Fibroblast of peridontal ligament (primary cell): ENCODE results near the gene UNK.
A peak's percentile ranks its signal among the peaks of the same experiment; 100 is the strongest.
"Not testable (repeated sequence)": the region's sequence is repeated elsewhere in the genome, so short reads cannot be mapped to it uniquely, and the experiment has no call there.

Experiments used
- DNase-seq: peaks from one replicate; pipeline ENCODE4 v3.0.0-alpha.2; 2010; ENCODE audit errors: extremely low read depth

The UNK gene

DNA sequence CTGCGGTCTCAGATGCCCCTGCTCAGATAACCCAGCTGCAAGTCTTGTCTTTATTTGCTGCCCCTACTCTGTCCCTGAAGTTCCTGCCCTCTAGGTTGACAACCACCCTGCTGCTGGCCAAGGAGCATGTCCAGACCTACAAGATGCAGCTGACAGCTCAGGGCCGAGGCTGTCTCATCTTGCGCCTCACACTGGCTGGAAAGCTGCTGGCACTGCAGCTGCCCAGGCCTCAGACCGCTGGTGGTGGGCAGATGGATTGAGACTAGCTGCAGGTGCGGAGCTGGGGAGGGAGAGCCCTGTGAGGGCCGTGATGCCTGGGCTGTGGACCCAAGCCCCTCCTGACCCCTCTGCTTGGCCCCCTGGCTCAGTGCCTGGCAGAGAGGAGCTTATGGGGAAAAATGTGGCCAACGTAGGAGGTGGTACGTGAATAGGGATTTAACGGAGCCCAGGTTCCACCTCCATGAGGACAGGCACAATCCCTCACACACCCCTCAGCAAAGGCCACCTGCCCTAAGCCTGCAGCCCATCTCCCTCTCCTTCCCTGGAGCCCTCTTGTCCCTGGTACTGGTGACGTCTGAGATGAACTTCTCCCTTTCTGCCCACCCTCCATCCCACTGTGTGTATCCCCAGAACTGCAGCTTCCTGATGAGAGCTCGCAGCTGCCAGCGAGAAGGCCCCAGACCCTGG, 11.3 kb upstream of the UNK start:
- DNase-seq, result no peak

DNA sequence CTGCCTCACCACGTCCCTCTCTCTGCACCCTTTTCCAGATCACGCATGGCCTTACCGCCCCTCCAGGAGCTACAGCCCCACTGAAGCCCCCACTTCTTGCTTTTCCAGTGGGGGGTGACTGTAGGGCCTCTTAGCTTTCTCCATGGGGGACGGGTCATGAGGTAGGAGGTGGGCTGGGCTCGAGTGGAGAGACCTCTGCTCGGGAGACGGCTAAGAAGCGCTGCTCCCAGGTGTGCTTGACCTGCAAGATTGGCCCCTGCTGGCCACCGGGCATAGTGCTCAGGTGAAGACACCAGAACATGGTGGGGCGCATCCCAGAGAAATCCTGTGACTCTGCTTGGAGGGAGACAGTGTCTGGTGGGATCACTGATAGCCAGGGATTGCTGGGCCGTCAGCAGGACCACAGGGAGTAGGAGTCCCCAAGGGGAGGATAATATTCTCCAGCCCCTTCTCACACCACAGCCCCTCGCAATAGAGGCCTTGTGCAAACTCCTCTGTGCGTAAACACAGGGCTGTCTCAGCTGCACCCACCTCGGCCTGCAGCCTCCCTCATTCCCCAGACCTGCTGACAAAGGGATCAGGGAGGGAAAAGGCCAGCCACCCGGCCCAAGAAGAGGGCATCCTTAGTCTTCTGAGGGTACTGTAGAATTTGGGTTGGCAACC, 10.7 kb upstream of the UNK start:
- no peak for DNase-seq

DNA sequence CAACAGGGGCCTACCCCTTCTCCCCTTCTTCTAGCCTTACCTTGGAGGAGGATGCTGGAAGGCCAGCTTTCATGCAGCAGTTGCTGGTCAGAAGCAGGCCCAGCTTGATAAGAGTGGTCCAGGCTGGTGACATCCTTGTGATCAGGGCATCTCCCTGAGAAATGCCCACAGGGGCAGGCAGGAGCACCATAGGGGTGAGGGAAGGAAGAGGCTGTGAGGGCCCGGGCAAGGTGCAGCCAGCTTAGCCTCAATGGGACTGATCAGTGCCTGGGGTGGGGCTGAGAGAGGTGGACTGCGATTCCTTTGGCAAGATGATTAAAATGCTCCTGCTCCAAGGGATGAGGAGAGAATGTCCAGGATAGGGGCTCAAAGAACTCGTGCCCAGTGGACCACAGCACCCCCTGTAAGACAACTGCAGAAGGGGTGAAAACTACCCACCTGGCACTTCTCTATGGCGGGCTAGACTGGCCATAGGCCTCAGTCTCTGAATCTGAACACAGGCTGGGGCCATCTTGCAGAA, 10.1 kb upstream of the UNK start:
- no peak for DNase-seq

DNA sequence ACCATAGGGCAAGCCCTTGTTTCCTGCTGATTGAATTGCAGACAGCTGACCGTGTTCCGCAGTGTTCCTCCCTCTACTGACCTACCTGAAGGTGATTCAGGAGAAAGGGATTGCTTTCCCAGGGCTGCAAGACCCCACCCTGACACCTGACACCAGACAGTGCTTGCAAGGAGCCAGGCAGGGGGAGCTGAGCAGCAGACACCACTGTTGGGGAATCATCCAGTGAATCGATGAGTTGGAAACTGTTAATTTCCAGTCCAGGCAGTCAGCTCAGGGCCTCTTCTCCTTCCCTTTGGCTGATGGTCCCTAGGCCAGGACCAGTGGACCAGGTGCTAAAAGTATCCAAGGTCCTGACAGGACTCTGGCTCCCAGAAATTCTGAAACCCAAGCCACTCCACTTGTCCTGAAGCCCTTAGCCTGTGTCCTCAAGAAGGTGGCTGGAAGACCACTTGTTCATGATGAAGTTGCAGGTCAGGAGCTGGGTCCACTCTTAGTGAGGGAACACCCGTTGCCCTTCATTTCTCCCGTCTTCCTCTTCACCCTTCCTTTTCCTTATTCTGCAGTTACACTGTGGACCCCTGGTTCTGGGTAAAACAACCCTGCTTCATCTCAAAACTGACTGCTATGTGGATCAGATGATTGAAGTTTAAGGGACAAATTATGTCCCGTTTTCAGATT, 9.5 kb upstream of the UNK start:
- DNase-seq, result no peak

DNA sequence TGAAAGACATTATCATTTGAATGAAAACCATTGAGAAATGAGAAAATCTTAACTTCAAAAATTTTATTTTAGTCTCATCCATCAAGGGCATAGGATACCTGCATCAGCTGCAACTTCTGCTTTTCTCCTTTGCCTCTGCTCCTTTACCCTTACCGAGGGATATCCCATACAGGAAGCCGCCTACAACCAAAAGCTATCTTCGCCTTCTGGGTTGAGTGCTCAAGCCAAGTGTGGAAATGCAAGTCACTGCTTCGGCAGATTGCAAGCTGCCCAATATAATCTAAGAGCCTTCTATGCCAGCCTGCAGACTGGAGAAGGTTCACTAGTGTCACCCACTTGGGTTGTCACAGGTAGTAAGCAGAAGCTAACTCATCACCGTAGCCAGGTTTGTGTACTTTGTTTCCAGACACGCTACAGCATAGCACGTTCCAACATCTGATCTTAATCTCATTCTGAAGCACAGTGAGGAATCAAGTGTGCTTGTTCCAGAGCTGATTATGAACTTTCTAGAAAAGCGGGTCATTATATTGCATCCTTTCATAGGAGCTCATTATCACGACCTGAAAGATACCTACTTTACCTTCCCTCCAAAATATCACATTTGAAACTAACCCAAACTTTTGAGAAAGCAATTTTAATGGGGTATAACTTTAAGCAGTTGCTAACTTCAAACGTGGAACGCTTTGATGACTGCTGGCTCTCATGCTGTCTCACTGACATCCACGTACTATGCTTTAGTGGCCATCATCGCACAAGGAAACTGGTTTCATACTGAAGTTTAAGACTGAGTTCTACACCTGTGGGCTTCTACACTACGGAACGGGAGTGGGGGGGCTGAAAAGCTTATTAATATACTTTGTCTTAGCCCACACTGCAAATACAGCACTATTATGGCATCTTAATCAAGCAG, 8.0 kb upstream of the UNK start:
- DNase-seq, result peak; percentile 54

DNA sequence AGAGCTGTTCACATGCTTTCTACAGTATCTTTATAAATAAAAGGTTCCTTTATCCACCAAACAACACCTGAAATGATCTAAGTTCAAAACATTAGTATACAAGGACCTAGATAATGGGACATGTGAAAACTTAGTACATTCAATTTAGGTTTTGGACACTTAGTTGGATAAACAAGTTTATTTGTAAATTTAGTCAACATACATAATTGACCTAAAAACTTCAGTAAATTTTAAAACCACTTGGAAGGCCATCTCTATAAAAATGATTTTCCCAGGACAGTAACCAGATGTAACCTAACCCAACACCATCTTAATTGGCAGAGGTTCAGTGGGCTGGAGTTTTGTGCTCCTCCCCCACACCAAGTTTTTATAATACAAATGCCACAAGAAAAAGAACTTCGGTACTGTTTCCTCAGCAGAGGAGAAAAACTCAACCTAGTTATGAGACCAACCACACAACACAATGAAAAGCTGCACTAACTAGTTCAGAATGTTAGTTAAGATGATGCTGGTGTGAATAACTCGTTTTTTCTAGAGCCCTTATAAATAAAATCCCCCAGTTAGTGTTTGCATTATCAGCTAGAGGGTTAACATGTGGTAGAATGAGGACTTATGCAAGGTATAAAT, 7.2 kb upstream of the UNK start:
- DNase-seq, result peak; percentile 51

DNA sequence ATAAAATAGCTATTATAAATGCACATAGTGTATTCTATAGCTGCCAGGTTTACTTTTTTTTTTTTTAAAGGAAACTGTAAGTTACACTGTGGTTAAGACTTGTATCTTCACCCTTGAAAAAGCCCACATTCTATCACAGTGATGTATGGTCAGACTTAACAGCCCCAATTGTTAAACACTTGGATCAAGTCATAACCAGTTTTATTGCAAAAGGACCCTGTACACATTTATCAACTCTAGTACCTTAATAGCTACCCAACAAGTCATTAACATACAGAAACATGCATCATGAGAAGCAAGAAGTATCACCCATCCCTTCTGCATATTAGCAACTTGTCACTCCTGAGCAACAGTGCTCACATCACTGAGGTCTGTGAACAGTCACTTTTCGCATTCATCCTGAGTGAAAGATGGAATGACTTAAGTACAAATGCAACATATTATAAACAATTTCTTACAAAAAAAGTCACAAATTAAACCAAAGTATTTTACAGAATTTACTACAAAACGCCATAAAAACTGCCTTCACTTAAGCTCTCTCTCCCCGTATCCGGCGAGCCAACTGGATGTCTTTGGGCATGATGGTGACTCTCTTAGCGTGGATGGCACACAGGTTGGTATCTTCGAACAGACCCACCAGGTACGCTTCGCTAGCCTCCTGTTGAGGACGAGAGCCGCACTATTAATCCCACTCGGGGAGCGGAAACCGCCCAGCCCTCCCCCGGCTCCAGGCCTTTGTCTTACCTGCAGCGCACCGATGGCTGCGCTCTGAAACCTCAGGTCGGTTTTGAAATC, 6.3 kb upstream of the UNK start:
- not testable (repeated sequence) for DNase-seq

DNA sequence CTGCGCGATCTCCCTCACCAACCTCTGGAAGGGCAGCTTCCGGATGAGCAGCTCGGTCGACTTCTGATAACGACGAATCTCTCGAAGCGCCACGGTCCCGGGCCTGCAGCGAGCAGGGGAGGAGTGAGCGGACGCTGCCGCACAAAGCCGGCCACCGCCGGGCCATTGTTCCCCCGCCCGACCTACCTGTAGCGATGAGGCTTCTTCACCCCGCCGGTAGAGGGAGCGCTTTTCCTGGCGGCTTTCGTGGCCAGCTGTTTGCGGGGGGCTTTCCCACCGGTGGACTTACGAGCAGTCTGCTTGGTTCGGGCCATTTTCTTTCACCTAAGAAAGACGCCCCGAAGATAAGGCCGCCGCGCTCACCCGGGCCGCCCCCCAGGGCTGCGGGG, 5.8 kb upstream of the UNK start:
- DNase-seq, result no peak

DNA sequence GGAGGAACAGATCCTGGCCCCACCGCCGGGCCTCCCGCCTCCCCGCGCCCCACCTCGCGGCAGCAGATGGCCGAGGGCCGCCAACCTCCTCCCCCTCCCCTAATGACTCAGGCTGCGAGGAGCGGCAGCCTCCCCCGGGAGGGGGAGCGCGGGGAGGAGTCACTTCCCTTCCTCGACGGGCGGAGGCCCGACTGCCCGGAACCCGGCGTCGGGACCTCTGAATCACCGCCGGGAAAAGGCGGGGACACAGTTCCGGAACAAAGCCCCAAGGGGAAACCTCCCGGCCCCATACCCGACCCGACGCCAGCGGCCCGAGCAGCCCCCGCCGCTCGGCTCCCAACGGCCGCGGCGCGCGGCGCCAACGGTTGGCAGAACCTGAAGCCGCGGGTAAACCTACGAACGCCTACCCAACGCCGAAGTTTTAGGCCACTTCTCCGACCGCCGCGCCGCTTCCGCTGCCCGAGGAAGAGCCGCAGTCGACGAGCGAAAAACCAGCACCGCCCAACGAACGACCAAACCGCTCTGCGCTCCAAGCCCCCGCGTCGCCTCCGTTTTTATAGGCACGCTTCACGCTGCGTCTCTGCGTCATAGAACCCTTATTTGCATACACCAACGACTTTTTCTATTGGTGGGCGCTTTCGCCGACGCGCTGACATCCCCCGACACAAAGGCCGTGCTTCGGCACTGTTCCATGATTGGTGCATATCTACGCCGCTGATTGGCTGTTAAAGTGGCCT, 5.2 kb upstream of the UNK start:
- DNase-seq, result peak; percentile 100

DNA sequence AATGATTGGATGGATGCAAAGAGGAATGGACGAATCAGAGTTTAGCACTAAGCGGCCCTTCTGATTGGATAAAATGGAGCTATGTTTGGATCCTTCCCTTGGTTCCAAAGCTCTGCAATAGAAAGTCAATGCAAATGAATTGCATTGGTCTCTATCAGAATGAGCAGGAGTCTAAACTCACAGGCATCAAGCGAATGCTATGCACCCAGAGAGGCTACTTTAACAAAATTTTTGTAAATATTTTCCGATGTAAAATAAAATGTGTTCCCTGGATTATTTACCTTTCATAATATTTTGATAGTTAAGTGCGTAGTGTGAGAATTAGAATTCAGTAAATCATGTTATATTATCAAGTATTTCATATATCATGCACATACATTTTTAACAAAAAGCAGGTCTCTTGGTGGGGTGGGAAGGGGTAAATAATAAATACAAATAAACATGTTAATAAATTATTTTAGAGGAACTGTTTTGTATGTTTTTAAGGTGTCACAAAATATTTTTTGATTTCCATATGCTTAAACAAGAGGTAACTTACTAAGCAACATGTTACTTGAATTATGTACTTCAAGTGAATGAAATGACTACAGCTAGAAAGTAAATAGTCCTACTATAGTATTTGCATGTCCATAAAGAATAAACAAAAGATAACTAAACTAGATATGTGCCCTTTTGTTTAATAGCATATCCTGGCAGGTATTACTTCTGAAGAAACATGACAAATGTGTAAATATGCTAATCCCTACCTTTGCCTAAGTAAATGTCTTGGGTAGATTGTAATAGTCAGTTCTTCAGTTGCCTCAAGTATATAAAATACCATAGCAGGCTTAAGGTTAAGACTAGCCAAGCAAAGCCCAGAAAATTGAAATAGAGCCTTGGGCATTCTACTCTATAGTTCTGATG, 4.4 kb upstream of the UNK start:
- no peak for DNase-seq

DNA sequence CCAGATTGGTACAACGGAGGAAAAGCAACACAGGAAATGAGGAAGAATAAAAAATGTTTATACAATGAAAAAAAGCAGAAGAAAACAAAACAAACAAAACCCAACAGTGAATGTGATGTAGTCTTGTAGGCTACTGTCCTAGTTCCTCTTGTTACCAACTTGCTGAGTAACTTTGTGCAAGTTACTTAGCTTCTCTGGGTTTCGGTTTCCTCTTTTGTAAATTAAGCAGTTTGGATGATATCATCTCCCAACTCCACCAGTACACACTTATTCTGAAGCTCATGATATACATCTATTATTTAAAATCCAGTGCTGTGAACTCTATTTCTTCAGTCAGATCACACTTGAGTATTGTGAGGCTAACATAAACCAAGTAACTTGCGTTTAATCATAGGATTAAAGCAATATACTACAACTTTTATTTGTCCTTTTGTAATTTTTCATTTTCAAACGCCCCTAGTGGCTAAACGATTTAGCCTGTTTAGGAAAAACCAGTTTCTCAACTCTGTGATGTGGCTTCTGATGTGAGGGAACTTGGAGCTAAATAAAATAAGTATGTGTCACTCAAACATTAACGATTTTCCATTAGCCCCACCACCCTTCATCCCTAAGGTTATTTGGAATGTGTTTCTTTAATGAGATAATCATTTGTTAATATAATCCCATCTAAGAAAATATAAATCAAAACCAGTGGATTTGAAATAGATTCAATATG, 1.4 kb upstream of the UNK start:
- DNase-seq, result peak; percentile 85

DNA sequence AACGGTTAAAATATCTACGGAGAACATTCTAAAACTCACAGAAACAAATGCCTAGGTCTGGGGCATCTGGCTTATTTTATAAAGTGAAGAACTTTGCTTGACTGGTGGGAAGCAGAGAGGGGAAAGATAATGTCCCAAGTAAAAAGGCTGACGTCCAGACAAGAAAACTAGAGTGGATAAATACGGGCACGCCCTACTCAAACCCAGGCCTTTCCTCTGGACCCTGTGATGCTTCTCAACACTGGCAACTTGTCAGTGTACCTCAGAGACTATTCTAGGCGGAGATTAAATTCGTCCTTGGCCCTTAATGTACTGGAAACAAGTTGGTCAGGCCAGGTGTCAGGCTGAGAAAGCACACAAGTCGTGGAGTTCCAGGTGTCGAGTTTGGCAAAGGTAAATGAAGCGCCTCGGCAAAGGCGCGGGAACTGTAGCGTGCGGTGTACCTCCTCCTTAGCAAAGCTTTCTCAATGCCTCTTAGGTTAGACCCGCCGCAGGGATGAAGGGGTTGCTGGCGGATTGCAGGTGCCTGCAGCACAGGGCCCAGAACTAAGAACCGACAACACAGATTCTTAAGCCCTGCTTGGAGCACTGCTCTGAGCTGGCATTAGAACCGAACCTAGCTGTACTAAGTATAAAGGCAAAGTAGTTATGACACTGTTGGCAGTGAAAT, 668 bp upstream of the UNK start:
- no peak for DNase-seq

DNA sequence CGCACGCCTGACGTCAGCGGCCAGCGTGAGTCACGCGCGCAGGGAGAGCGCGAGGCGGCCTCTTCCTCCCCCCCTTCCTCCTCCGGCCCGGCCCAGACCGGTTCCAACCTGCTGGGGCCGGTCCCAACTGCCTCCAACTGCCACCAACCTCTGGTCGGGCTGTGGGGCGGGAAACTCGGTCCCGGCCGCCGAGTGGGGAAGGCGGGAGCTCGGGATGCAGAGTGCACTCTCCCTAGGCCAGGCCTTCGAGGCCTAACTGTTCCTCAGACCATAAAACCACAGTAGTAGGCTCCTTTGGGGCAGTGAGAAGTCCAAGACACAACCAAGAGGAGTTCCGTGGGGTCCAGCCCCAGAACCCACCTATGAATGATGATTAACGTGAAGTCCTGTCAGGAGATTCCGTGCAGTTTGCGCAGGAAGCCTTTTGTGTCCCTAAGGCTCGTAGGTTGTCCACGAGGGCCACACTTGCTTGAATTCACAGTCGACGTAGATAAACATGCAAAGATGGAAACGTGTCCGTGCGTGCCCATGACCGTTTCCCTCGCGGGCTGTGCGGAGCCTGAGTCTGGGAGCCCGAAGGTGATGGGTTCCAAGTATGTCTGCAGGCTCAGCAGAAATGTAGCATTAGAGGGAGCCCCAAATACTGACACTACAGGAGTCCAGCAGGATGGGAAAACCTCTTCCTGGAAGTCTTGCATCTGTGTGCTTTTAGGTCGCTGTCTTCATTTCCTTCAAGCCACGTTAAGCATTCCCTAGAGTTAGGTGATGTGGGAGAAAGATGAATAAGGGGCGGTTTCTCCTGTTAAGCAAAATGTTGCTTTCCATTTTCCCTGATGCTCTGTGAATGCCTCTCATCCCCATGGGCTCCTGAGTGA, 647 bp downstream of the UNK start:
- peak; percentile 81 for DNase-seq

DNA sequence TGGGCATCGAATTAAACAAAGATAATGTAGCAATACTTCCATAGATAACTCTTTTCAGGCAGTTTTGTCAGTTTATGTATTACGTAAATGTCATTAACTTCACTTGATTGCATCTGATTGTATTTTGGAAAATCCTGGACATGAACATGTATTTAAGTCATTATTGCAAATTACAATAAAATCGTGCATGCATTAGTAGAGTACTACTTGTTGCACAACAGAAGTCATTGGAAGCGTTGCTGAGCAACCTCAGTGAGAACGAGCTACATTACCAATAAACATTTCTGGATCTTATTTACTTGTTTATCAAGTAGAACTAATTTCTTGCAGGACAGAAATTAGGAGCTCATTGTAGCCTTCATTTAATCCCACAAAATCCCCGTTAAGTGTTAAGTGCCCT, 6.6 kb downstream of the UNK start:
- DNase-seq, result no peak

DNA sequence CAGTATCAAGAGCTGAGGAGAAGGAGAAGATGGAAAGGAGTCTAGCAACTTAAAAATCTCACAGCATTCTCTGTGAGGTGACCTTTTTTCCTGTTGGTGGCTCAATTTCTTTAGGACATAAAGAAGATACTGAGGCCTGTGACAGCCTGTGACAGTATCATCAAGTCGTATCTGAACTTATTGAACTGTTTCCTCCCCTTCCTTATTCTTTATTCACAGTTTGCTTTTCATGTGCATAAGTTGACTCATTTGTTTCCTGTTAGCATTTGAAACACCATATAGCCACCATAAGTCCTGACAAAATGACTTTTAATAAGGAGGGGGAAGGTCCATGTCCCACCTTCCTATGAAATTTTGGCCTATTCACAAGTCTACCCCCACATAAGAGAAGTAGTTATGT, 8.9 kb downstream of the UNK start:
- DNase-seq, result no peak

DNA sequence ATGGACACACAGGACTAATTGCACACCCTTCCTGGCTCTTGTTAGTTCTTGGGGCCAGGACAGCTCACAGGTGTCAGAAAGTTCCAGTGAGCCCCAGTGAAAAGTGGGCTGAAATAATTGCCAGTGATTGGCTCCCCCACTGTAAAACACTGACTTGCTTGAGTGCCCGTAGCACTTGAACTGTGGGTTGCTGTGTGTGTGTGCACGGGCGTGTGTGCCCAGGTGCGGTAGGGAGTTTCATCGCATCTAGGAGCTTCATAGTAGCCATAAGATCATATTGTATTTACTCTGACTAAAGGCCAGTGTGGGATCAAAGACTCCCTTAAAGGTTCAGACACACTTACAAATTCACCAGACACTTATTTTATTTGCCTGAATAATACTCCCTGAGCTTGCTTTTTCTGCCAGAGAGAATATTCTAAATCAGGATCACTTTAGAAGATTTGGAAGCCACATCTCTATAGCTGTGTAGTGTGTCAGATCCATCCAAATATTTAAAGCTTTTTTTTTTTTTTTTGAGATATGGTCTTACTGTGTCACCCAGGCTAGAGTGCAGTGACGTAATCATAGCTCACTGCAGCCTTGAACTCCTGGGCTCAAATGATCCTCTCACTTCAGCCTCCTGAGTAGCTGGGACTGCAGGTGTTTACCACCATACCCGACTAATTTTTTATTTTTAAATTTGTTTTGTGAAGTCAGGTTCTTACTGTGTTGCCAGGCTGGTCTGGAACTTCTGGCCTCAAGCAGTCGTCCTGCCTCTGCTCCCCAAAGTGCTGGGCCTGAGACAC, 11.4 kb downstream of the UNK start:
- no peak for DNase-seq
